GM12878 (cell line): Measurements from ENCODE around the gene C2. TPM values are rescaled to one million over a fixed set of nuclear protein-coding genes. Genes with fewer than 3 reads are reported as not detected.

Experiments
- ATAC-seq: fragments of 200-7000 bp; cut with Tn5 transposase; 3 replicates; pipeline ENCODE4 v1.9.1; 2020; ENCODE audit warnings: mild to moderate bottlenecking, moderate library complexity
- BruUV-seq: library from RNA; stranded (reverse); fragments of 400-500 nt; replicated peaks from 2 replicates; lab custom pipeline; 2021; lab: Mats Ljungman, UMichigan
- CTCF ChIA-PET: fragments of 300-600 bp; sonication (Branson Sonifier 250); formaldehyde crosslinking; extraction: SDS; loops from one replicate; lab custom pipeline; 2021; ENCODE audit warnings: inconsistent platforms; lab: Yijun Ruan, JAX
- POLR2A ChIA-PET: fragments of 350-600 bp; formaldehyde crosslinking; extraction: SDS; loops from one replicate; lab custom pipeline; 2021; ENCODE audit warnings: inconsistent platforms; lab: Charles Lee
- RAD21 ChIA-PET: fragments of 300-600 bp; sonication (Branson Sonifier 250); formaldehyde crosslinking; loops from one replicate; lab custom pipeline; 2023; ENCODE audit warnings: antibody characterized with exemption; ENCODE audit not compliant: unreplicated experiment; lab: Charles Lee
- SMC1A ChIA-PET: fragments of 300-600 bp; sonication (Branson Sonifier 250); formaldehyde crosslinking; loops from one replicate; lab custom pipeline; 2023; ENCODE audit not compliant: unreplicated experiment, uncharacterized antibody; lab: Charles Lee
- DNase-seq: peaks from one replicate; pipeline ENCODE4 v3.0.0-alpha.2; 2011; ENCODE audit warnings: low read depth, low spot score
- FAIRE-seq: peaks from 3 replicates; lab custom pipeline; 2011; peaks lifted over from hg19 to GRCh38; lab: Jason Lieb, UNC
- H2AFZ ChIP-seq: 2 replicates; pipeline ENCODE4 v1.6.0; 2011; ENCODE audit warnings: low read depth, low read length, control low read depth; ENCODE audit not compliant: control insufficient read depth
- H3K27ac ChIP-seq: 2 replicates; pipeline ENCODE4 v1.5.1; 2011; ENCODE audit warnings: control low read depth; ENCODE audit not compliant: control insufficient read depth, insufficient read depth
- H3K27me3 ChIP-seq, 2 experiments: replicated peaks in 1 of 2; 2 replicates each; pipeline versions ENCODE4 v1.6.0 to v1.6.1; 2011; ENCODE audit warnings: low read length in 1 of 2; ENCODE audit not compliant: control insufficient read depth in 2 of 2, insufficient read depth in 2 of 2
- H3K36me3 ChIP-seq, 2 experiments: 2 replicates each; pipeline ENCODE4 v1.5.1; 2011; ENCODE audit warnings: low read length in 1 of 2; ENCODE audit not compliant: control insufficient read depth in 2 of 2, insufficient read depth in 2 of 2
- H3K4me1 ChIP-seq: 2 replicates; pipeline ENCODE4 v1.6.1; 2011; ENCODE audit warnings: mild to moderate bottlenecking, low read length, moderate library complexity, mixed read lengths; ENCODE audit not compliant: control insufficient read depth, insufficient read depth
- H3K4me2 ChIP-seq: 2 replicates; pipeline ENCODE4 v1.6.0; 2011; ENCODE audit warnings: control low read depth; ENCODE audit not compliant: control insufficient read depth, insufficient read depth
- H3K4me3 ChIP-seq: fragments of 200-600 bp; sonication (generic); 2 replicates; pipeline ENCODE4 v1.5.1; 2016
- H3K79me2 ChIP-seq: 2 replicates; pipeline ENCODE4 v1.6.0; 2011; ENCODE audit warnings: low read length; ENCODE audit not compliant: control insufficient read depth, insufficient read depth
- H3K9ac ChIP-seq: 2 replicates; pipeline ENCODE4 v1.8.0; 2011; ENCODE audit warnings: low read length, control low read depth, mixed read lengths; ENCODE audit not compliant: control insufficient read depth, insufficient read depth
- H3K9me3 ChIP-seq: replicated peaks from 3 replicates; pipeline ENCODE4 v1.5.1; 2011; ENCODE audit warnings: mild to moderate bottlenecking, low read length; ENCODE audit not compliant: control insufficient read depth, insufficient read depth
- H4K20me1 ChIP-seq: 2 replicates; pipeline ENCODE4 v1.6.0; 2011; ENCODE audit not compliant: control insufficient read depth, insufficient read depth
- ASH2L ChIP-seq: fragments of 300-600, 200-600 bp; sonication (generic); IDR thresholded peaks from 2 replicates; pipeline ENCODE4 v1.6.1; 2017; ENCODE audit warnings: low read depth, mild to moderate bottlenecking, borderline replicate concordance
- BRCA1 ChIP-seq: IDR thresholded peaks from 2 replicates; pipeline ENCODE4 v1.6.1; 2011; ENCODE audit warnings: low read depth, low read length, improper control_type of control experiment
- MYC ChIP-seq: IDR thresholded peaks from 2 replicates; pipeline ENCODE4 v1.6.1; 2011; ENCODE audit warnings: mild to moderate bottlenecking, low read length, moderate library complexity, inconsistent platforms; ENCODE audit not compliant: insufficient read depth, insufficient replicate concordance, insufficient read length, severe bottlenecking
- POLR2A ChIP-seq: IDR thresholded peaks from 2 replicates; pipeline ENCODE4 v1.6.1; 2011; ENCODE audit warnings: low read depth, mild to moderate bottlenecking, low read length
- RB1 ChIP-seq: fragments of 450-650 bp; formaldehyde crosslinking; IDR thresholded peaks from 2 replicates; pipeline ENCODE4 v1.6.1; 2017; ENCODE audit warnings: mild to moderate bottlenecking, borderline replicate concordance
- RCOR1 ChIP-seq: conservative IDR thresholded peaks from 2 replicates; pipeline ENCODE4 v1.6.1; 2012; ENCODE audit warnings: low read depth, low read length, improper control_type of control experiment
- SP1 ChIP-seq: IDR thresholded peaks from one replicate; pipeline ENCODE4 v1.6.1; 2011; ENCODE audit warnings: low read depth, low read length
- SREBF1 ChIP-seq: IDR thresholded peaks from 2 replicates; pipeline ENCODE4 v1.6.1; 2012; ENCODE audit warnings: mild to moderate bottlenecking, low read length
- TCF7 ChIP-seq: IDR thresholded peaks from 2 replicates; pipeline ENCODE4 v1.6.1; 2014; ENCODE audit warnings: antibody characterized with exemption, borderline replicate concordance
- ZZZ3 ChIP-seq: IDR thresholded peaks from 2 replicates; pipeline ENCODE4 v1.6.1; 2011; ENCODE audit warnings: low read depth; ENCODE audit not compliant: control insufficient read depth, insufficient read length
- WGBS: methylation state at CpG from one replicate; pipeline ENCODE4 v1.1.6; 2016; ENCODE audit warnings: low lambda C conversion rate; ENCODE audit not compliant: insufficient replicate concordance, insufficient coverage; ENCODE audit errors: missing lambda C conversion rate; 5-methylcytosine and 5-hydroxymethylcytosine counted together
- in situ Hi-C: fragments of 300-500 bp; cut with MboI; formaldehyde crosslinking; loops from 9 replicates; pipeline ENCODE4 v1.14.3; 2018; ENCODE audit warnings: mixed read lengths
- intact Hi-C: fragments of 100-400 bp; cut with micrococcal nuclease; formaldehyde crosslinking; loops from one replicate; pipeline ENCODE4 v1.14.2; 2022; ENCODE audit not compliant: unreplicated experiment
- polyA plus RNA-seq, 11 experiments: library from polyadenylated mRNA; depleted of rRNA in 4 of 11; unstranded in 6 of 11; stranded (reverse) in 5 of 11; fragments of >200 nt; fragmentation: Nextera tagmentation in 4 of 11; fragmentation: Illumina TruSeq in 1 of 11; extraction: Ambion mirVana in 4 of 11; extraction: Trizol in 1 of 11; gene quantifications; 1 replicate in 1 of 11; 2 replicates in 10 of 11; pipeline versions ENCODE4 v1.2.1 to v1.2.3, GENCODE V29; 2011 to 2016; ENCODE audit warnings: inconsistent platforms in 2 of 11, missing spikeins in 2 of 11, low read depth in 1 of 11
- total RNA-seq, 4 experiments: library from RNA; depleted of rRNA in 3 of 4; stranded (reverse); fragments of >200 nt in 3 of 4; fragmentation: Illumina TruSeq in 1 of 4; extraction: Trizol in 1 of 4; gene quantifications; 2 replicates each; pipeline versions ENCODE4 v1.2.1 to v1.2.3, GENCODE V29; 2013 to 2021
- TF ChIP-seq, protein P1 (sequence below): IDR thresholded peaks from 2 replicates; pipeline ENCODE4 v1.6.1; 2012; ENCODE audit warnings: improper control_type of control experiment, low read depth, low read length; ENCODE audit not compliant: insufficient replicate concordance
- TF ChIP-seq, protein P2 (sequence below): fragments of 450-650 bp; IDR thresholded peaks from 2 replicates; pipeline ENCODE4 v1.6.1; 2017; ENCODE audit warnings: mild to moderate bottlenecking, moderate library complexity

C2 gene
- total and polyA plus RNA-seq, 10 of the 15 experiments (the other 5 are each of a cell fraction or from before 2014, with no cell fraction given): 0.06 to 0.97 (median 0.21) TPM; not detected in 5

GRCh38 chr6:31920811-31921210 lies 6.7 kb upstream of the C2 start:
- POLR2A ChIA-PET: interaction anchor here (0.6 kb wide), 1 partner anchor 306 kb away, joined by 3 read pairs; the partner anchor contains the start of gene AIF1
- no peaks in the 10 kb centered on the region for H3K4me1 ChIP-seq
- TF ChIP-seq SREBF1 (no peak), RCOR1 (no peak), POLR2A (no peak), MYC (no peak), TCF7 (no peak), BRCA1 (no peak), ASH2L (no peak), ZZZ3 (no peak), RB1 (no peak), SP1 (no peak)
- TF ChIP-seq, protein P1, sequence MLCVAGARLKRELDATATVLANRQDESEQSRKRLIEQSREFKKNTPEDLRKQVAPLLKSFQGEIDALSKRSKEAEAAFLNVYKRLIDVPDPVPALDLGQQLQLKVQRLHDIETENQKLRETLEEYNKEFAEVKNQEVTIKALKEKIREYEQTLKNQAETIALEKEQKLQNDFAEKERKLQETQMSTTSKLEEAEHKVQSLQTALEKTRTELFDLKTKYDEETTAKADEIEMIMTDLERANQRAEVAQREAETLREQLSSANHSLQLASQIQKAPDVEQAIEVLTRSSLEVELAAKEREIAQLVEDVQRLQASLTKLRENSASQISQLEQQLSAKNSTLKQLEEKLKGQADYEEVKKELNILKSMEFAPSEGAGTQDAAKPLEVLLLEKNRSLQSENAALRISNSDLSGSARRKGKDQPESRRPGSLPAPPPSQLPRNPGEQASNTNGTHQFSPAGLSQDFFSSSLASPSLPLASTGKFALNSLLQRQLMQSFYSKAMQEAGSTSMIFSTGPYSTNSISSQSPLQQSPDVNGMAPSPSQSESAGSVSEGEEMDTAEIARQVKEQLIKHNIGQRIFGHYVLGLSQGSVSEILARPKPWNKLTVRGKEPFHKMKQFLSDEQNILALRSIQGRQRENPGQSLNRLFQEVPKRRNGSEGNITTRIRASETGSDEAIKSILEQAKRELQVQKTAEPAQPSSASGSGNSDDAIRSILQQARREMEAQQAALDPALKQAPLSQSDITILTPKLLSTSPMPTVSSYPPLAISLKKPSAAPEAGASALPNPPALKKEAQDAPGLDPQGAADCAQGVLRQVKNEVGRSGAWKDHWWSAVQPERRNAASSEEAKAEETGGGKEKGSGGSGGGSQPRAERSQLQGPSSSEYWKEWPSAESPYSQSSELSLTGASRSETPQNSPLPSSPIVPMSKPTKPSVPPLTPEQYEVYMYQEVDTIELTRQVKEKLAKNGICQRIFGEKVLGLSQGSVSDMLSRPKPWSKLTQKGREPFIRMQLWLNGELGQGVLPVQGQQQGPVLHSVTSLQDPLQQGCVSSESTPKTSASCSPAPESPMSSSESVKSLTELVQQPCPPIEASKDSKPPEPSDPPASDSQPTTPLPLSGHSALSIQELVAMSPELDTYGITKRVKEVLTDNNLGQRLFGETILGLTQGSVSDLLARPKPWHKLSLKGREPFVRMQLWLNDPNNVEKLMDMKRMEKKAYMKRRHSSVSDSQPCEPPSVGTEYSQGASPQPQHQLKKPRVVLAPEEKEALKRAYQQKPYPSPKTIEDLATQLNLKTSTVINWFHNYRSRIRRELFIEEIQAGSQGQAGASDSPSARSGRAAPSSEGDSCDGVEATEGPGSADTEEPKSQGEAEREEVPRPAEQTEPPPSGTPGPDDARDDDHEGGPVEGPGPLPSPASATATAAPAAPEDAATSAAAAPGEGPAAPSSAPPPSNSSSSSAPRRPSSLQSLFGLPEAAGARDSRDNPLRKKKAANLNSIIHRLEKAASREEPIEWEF: no peak
- TF ChIP-seq, protein P2, sequence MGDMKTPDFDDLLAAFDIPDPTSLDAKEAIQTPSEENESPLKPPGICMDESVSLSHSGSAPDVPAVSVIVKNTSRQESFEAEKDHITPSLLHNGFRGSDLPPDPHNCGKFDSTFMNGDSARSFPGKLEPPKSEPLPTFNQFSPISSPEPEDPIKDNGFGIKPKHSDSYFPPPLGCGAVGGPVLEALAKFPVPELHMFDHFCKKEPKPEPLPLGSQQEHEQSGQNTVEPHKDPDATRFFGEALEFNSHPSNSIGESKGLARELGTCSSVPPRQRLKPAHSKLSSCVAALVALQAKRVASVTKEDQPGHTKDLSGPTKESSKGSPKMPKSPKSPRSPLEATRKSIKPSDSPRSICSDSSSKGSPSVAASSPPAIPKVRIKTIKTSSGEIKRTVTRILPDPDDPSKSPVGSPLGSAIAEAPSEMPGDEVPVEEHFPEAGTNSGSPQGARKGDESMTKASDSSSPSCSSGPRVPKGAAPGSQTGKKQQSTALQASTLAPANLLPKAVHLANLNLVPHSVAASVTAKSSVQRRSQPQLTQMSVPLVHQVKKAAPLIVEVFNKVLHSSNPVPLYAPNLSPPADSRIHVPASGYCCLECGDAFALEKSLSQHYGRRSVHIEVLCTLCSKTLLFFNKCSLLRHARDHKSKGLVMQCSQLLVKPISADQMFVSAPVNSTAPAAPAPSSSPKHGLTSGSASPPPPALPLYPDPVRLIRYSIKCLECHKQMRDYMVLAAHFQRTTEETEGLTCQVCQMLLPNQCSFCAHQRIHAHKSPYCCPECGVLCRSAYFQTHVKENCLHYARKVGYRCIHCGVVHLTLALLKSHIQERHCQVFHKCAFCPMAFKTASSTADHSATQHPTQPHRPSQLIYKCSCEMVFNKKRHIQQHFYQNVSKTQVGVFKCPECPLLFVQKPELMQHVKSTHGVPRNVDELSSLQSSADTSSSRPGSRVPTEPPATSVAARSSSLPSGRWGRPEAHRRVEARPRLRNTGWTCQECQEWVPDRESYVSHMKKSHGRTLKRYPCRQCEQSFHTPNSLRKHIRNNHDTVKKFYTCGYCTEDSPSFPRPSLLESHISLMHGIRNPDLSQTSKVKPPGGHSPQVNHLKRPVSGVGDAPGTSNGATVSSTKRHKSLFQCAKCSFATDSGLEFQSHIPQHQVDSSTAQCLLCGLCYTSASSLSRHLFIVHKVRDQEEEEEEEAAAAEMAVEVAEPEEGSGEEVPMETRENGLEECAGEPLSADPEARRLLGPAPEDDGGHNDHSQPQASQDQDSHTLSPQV: no peak
- TF ChIP-seq, all 136 proteins: peak for 0
- Histone ChIP-seq H3K36me3 (no peaks in the 10 kb centered on the region), H3K9me3 (peaks cover under 1% of the 10 kb centered on the region; the same call in 1 of the 3 replicates), H3K79me2 (no peaks in the 10 kb centered on the region), H3K4me2 (no peak overlapping the region), H3K27me3 (no peaks in the 10 kb centered on the region), H3K9ac (no peak overlapping the region), H2AFZ (no peak overlapping the region), H4K20me1 (no peaks in the 10 kb centered on the region), H3K27ac (no peak overlapping the region), H3K4me3 (no peak overlapping the region)
- WGBS: 35% methylated on average over 2 of the region's 2 CpGs
- BruUV-seq: no TSS peak
- in situ Hi-C loops: no loop called here
- RAD21 ChIA-PET: no interaction called here
- intact Hi-C loops: no loop called here
- CTCF ChIA-PET: interaction anchor here (1.0 to 1.3 kb wide), 2 partner anchors 31 to 91 kb away, joined by 3 to 5 read pairs; no protein-coding TSS in a partner anchor
- DNase-seq (no peak), ATAC-seq (no peak), FAIRE-seq (no peak)
- SMC1A ChIA-PET: interaction anchor here (0.6 kb wide), 1 partner anchor 83 kb away, joined by 3 read pairs; no protein-coding TSS in a partner anchor
